Measurements from ENCODE around the gene PIK3CB.

DNA sequence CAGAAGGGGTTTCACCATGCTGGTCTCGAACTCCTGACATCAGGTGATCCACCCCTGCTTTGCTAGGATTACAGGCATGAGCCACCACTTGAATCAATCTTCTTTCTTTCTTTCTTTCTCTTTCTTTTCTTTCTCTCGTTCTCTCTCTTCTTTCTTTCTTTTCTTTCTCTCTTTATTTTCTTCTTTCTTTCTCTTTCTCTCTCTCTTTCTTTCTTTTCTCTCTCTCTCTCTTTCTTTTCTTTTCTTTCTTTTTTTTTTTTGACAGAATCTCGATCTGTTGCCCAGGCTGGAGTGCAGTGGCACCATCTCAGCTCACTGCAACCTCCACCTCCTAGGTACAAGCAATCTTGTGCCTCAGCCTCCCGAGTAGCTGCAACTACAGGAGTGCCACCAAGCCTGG lies 37.9 kb upstream of the PIK3CB start:
- TF ChIP-seq, protein P1, sequence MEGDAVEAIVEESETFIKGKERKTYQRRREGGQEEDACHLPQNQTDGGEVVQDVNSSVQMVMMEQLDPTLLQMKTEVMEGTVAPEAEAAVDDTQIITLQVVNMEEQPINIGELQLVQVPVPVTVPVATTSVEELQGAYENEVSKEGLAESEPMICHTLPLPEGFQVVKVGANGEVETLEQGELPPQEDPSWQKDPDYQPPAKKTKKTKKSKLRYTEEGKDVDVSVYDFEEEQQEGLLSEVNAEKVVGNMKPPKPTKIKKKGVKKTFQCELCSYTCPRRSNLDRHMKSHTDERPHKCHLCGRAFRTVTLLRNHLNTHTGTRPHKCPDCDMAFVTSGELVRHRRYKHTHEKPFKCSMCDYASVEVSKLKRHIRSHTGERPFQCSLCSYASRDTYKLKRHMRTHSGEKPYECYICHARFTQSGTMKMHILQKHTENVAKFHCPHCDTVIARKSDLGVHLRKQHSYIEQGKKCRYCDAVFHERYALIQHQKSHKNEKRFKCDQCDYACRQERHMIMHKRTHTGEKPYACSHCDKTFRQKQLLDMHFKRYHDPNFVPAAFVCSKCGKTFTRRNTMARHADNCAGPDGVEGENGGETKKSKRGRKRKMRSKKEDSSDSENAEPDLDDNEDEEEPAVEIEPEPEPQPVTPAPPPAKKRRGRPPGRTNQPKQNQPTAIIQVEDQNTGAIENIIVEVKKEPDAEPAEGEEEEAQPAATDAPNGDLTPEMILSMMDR (IDR thresholded peaks at IDR 0.05) = no peak
- TF ChIP-seq POLR2A (IDR thresholded peaks at IDR 0.05) (no peak), EP300 (IDR thresholded peaks at IDR 0.05) (no peak)
